Breast epithelium (tissue), 4 donors: ENCODE results near the gene PCBP3. TPM values are rescaled to one million over a fixed set of nuclear protein-coding genes. Genes with fewer than 3 reads are reported as not detected.

Source experiments
- DNase-seq, 2 donors: peaks; one replicate each; pipeline ENCODE4 v3.0.0-alpha.2; 2019; ENCODE audit warnings: low spot score in 2 of 2
- H3K27ac ChIP-seq, 2 donors: fragments of 200-600 bp; sonication (generic) in 1 of 2; one replicate each; pipeline ENCODE4 v1.5.1; 2016 to 2019; ENCODE audit warnings: mild to moderate bottlenecking in 1 of 2
- H3K27me3 ChIP-seq, 2 donors: fragments of 200-600 bp; sonication (generic) in 1 of 2; one replicate each; pipeline versions ENCODE4 v1.5.1 to v1.6.0; 2017 to 2019; ENCODE audit warnings: control low read depth in 1 of 2, mild to moderate bottlenecking in 1 of 2
- H3K36me3 ChIP-seq: fragments of 200-600 bp; one replicate; pipeline ENCODE4 v1.5.1; 2019
- H3K4me1 ChIP-seq, 2 donors: fragments of 200-600 bp; sonication (generic); one replicate each; pipeline ENCODE4 v1.5.1; 2016 to 2019; ENCODE audit warnings: control low read depth in 1 of 2
- H3K4me3 ChIP-seq, 3 donors: fragments of 200-600 bp; sonication (generic); 1 replicate in 2 of 3; 2 replicates in 1 of 3; pipeline ENCODE4 v1.5.1; 2016 to 2019; ENCODE audit warnings: mild to moderate bottlenecking in 3 of 3, moderate library complexity in 2 of 3
- H3K9me3 ChIP-seq, 2 donors: fragments of 200-600 bp; sonication (generic) in 1 of 2; one replicate each; pipeline ENCODE4 v1.5.1; 2016 to 2019; ENCODE audit warnings: control low read depth in 1 of 2
- POLR2A ChIP-seq: fragments of 450-650 bp; IDR thresholded peaks from one replicate; pipeline ENCODE4 v1.6.1; 2016; ENCODE audit warnings: antibody characterized with exemption, mild to moderate bottlenecking, moderate library complexity
- POLR2AphosphoS5 ChIP-seq, 3 donors: sonication (generic); formaldehyde crosslinking; IDR thresholded peaks; one replicate each; pipeline ENCODE4 v1.6.1; 2017; ENCODE audit warnings: antibody characterized with exemption in 3 of 3
- intact Hi-C: fragments of 100-400 bp; cut with DNase I; formaldehyde crosslinking; loops from one replicate; pipeline ENCODE4 v1.15.1; 2023; ENCODE audit warnings: low total_unique reads
- total RNA-seq, 3 donors: library from RNA; depleted of rRNA; stranded (reverse); fragments of >200 nt; gene quantifications; one replicate each; pipeline ENCODE4 v1.1.0, GENCODE V29; 2016
- TF ChIP-seq, protein P1 (sequence below), 3 donors: fragments of 450-650 bp; IDR thresholded peaks; one replicate each; pipeline ENCODE4 v1.5.1; 2016 to 2017; ENCODE audit warnings: antibody characterized with exemption in 3 of 3, mild to moderate bottlenecking in 3 of 3, moderate library complexity in 3 of 3

PCBP3 gene
- total RNA-seq, 3 donors from 2014 or later: 3.4 to 13.8 (median 4.6) TPM

- Histone ChIP-seq H3K4me1 (no peaks in the 10 kb centered on the region), H3K36me3 (no peaks in the 10 kb centered on the region), H3K27me3 (peaks cover 0 to 17% of the 10 kb centered on the region in 2 donors), H3K4me3 (no peak overlapping the region), H3K9me3 (no peaks in the 10 kb centered on the region), H3K27ac (no peak overlapping the region)
- intact Hi-C loops: no loop called here
- no peak for DNase-seq
- TF ChIP-seq POLR2AphosphoS5 (IDR thresholded peaks at IDR 0.05) (no peak), POLR2A (no peak)
- TF ChIP-seq, protein P1, sequence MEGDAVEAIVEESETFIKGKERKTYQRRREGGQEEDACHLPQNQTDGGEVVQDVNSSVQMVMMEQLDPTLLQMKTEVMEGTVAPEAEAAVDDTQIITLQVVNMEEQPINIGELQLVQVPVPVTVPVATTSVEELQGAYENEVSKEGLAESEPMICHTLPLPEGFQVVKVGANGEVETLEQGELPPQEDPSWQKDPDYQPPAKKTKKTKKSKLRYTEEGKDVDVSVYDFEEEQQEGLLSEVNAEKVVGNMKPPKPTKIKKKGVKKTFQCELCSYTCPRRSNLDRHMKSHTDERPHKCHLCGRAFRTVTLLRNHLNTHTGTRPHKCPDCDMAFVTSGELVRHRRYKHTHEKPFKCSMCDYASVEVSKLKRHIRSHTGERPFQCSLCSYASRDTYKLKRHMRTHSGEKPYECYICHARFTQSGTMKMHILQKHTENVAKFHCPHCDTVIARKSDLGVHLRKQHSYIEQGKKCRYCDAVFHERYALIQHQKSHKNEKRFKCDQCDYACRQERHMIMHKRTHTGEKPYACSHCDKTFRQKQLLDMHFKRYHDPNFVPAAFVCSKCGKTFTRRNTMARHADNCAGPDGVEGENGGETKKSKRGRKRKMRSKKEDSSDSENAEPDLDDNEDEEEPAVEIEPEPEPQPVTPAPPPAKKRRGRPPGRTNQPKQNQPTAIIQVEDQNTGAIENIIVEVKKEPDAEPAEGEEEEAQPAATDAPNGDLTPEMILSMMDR (IDR thresholded peaks at IDR 0.05): no peak
Observed at GRCh38 chr21:45861156-45861870, 217.8 kb downstream of the PCBP3 start.

DNA sequence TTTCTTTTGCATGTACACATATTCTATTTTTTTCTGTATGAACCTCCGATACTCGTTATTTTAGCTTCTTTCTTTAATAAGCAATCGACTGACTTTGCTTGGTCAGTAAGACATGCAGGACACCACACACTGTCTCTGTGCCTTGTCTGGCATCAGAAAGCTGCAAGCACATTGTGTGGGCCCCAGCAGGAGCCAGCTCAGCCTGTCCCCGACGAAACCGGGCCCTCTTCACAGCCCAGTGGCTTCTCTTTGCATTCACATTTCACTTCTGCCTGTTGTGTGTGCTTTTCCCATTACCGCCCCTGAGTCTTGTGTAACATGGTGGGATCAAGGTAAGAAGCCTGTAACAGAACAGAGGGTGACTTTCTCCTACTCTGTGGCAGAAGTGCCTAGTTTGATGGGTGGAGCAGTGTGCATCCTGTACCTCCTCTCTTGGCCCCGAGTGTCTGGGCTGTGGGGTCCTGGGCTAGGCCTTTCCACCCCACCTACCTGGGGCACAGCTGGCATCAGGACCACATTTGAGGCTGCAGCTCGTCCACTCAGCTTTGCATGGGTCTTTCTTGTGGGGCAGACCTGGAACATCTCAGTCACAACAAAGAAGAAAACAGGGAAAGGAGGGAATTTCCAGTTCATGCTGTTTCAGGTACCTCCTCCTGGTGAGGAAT lies 219.2 kb downstream of the PCBP3 start:
- intact Hi-C loops: no loop called here
- Histone ChIP-seq H3K9me3 (no peaks in the 10 kb centered on the region), H3K27ac (no peak overlapping the region), H3K4me3 (no peak overlapping the region), H3K4me1 (no peaks in the 10 kb centered on the region), H3K36me3 (no peaks in the 10 kb centered on the region), H3K27me3 (peaks cover 0 to 17% of the 10 kb centered on the region in 2 donors)
- no peak for TF ChIP-seq POLR2AphosphoS5 (IDR thresholded peaks at IDR 0.05)
- TF ChIP-seq POLR2A: no peak
- DNase-seq: no peak

GRCh38 chr21:45863267-45863666 lies 219.7 kb downstream of the PCBP3 start:
- no peaks in the 10 kb centered on the region for H3K4me1 ChIP-seq
- H3K4me3 ChIP-seq: no peak overlapping the region
- peaks cover 0 to 17% of the 10 kb centered on the region in 2 donors for H3K27me3 ChIP-seq
- DNase-seq: no peak
- no peak overlapping the region for H3K27ac ChIP-seq
- H3K9me3 ChIP-seq: no peaks in the 10 kb centered on the region
- intact Hi-C loops: no loop called here
- H3K36me3 ChIP-seq: no peaks in the 10 kb centered on the region
- TF ChIP-seq, protein P1 (IDR thresholded peaks at IDR 0.05): no peak
- TF ChIP-seq POLR2A (no peak), POLR2AphosphoS5 (IDR thresholded peaks at IDR 0.05) (no peak)

GRCh38 chr21:45863751-45864150 lies 220.2 kb downstream of the PCBP3 start:
- TF ChIP-seq, protein P1 (IDR thresholded peaks at IDR 0.05): no peak
- no peak for TF ChIP-seq POLR2A
- TF ChIP-seq POLR2AphosphoS5 (IDR thresholded peaks at IDR 0.05): no peak
- H3K4me3 ChIP-seq: no peak overlapping the region
- intact Hi-C loops: no loop called here
- no peaks in the 10 kb centered on the region for H3K9me3 ChIP-seq
- H3K4me1 ChIP-seq: no peaks in the 10 kb centered on the region
- no peak overlapping the region for H3K27ac ChIP-seq
- peaks cover 0 to 20% of the 10 kb centered on the region in 2 donors for H3K27me3 ChIP-seq
- H3K36me3 ChIP-seq: no peaks in the 10 kb centered on the region
- DNase-seq: no peak

GRCh38 chr21:45864436-45864835 lies 220.9 kb downstream of the PCBP3 start:
- no peak for DNase-seq
- no peaks in the 10 kb centered on the region for H3K36me3 ChIP-seq
- no peak overlapping the region for H3K4me3 ChIP-seq
- no peaks in the 10 kb centered on the region for H3K4me1 ChIP-seq
- H3K9me3 ChIP-seq: no peaks in the 10 kb centered on the region
- intact Hi-C loops: no loop called here
- TF ChIP-seq, protein P1 (IDR thresholded peaks at IDR 0.05): no peak
- TF ChIP-seq POLR2AphosphoS5 (IDR thresholded peaks at IDR 0.05) (no peak), POLR2A (no peak)
- H3K27me3 ChIP-seq: peaks cover 0 to 22% of the 10 kb centered on the region in 2 donors
- H3K27ac ChIP-seq: no peak overlapping the region
